ENCODE results near the gene CCNA2. TPM values are rescaled to one million over a fixed set of nuclear protein-coding genes. Genes with fewer than 3 reads are reported as not detected.

The CCNA2 gene
- total RNA-seq, 1 donor from 2014 or later = 2.9 TPM

DNA sequence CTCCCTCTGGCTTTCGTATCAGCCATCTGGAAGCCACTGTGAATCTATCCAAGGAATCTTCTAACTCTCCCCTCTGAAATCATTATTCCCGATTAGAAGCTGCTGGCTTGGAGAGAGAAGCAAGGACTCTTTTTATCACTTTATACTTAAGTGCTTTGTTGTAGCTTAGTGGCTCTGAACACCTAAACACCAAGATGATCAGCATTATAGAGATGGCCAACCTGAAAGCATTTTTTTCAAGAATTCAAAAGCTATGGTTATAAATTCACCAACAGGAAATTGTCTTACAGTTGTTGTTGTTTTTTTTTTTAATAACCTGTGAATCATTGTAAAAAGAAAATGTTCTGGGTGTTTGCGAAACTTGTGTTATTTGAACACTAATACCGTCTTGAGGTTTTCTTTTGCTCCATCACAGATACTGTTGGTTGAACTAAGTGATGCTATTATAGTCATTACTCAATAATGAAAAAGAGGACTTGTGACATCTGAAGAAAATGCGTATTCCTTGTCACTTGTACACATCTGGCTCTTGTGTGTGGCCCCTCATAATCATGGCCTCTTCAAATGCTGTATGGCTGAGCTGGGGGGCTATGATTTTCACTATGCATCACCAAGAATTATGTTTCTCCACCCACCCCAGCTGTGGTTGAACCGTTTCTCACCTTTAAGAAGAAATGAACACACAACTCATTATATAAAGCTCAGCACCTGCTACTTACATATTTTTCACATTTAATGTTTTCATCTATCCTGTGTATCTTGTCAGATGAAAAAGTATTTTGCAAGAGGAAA is 46.9 kb downstream of the CCNA2 start:
- DNase-seq (ENCODE audit: low spot score) = no peak

DNA sequence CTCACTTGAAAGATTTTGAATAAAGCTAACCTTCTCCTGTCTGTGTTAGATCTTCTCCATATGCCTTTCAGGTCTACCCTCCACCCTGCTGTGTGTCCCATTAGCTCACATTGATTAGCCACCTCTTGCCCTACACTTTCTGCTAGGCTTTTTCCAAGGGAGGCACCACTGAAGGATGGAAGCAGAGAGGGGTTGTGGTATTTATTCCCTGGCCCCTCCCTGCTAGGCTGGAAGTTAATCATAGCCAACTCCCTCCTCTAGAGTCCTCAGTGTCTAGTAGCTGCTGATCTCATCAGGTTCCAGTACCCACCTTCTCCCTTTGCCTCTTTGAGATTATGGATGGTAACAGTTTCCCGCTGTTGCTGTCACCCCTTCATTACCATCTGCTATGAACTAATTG is 49.8 kb downstream of the CCNA2 start:
- no peak for DNase-seq (ENCODE audit: low spot score)

DNA sequence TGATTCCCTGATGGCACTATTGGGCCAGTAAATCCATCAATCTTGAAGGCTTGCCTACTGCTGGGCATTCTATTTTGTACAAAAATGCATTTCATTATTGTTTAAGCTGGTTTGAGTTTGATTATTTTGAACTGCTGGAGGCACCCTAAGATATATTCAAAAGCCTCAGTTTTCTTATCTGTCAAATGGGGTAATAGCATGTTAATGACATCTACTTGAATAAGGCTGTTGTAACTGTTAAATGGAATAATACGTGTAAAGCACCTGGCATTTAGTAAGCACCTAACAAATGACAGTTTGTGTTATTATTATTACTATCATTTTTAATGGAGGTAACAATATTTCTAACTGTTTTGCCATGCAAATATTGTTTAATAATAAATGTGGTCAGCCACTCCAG is 51.8 kb downstream of the CCNA2 start:
- DNase-seq (ENCODE audit: low spot score) = no peak

DNA sequence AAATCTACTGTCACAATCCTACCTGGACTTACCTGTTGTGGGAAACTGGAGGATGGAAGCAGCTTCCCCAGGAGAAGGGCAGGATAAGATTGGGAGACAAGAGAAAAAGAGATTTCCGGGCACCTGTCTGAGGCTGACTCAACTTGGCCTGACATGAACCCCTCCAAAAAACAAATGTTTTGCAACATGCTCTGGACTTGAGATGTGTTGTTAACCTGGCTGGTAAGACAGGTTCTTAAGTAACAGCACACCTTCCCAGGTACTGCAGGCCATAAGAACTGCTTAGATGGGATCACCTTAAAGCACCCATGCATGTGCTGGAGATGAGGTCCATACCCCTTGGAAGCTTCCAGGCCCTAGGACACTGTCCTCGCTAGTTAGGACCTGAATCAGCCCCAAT is 54.3 kb downstream of the CCNA2 start:
- no peak for DNase-seq (ENCODE audit: low spot score)

DNA sequence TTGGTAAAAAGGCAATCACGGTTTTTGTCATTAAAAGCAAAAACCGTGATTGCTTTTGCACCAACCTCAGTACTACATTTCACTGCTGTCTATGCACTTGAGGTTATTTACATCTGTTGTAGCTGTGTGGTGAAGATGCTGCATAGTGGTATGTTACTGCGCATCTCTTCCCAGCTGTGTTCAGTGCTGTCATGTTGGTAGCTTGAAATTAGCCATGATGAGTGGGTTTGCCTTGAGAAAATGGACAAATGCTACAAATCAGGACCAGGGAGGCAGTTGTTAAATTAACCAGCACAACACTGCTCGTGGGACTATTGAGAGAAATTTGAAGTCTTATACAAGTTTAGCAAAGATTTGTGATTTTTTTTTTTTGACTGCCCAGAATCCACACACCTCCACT is 56.5 kb downstream of the CCNA2 start:
- DNase-seq (ENCODE audit: low spot score) = no peak

Other genes with a start within 250 kb of the CCNA2 start
- 327 TPM for gene ANXA5, start 126.9 kb downstream of the CCNA2 start, total RNA-seq
- not detected for gene SMIM43, start 58.7 kb downstream of the CCNA2 start, total RNA-seq
- gene EXOSC9, start 22.6 kb downstream of the CCNA2 start, total RNA-seq = 10.4 TPM
- gene BBS7, start 46.6 kb upstream of the CCNA2 start, total RNA-seq = 17.8 TPM
- gene TRPC3, start 128.2 kb upstream of the CCNA2 start, total RNA-seq = 14.1 TPM

Measured in mucosa of gallbladder (tissue), 1 donor.